ENCODE results near the gene SOBP. TPM values are rescaled to one million over a fixed set of nuclear protein-coding genes. Genes with fewer than 3 reads are reported as not detected.

SOBP gene
- total RNA-seq, 2 experiments from 2014 or later, result 0.05 to 0.17 TPM

DNA sequence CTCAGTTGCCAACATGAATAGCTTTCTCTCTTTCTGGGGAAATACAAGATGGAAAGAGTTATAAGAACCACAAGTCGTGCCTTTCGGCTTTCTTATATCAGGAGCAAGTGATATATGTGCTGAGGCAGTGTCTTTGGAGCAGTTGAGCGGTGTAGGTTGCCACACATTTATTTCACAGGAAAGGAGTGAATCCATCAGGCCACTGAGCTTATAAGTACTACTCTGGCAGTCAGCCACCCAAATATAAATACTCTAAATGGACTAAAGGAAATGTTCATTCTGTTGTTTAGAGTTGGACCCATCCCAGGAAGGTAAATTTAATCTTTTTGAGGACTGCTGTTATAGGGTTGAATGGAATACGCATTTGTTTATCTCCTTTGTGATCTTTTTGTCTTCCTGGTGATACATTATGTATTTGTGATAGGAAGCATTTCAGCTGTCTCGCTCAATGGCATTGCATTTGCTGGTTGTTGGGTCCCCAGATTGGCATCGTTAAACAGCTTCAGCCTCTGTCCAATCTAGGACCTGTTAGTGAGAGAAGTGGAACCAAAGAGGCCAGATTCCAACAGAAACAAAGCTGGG is 139.7 kb downstream of the SOBP start:
- Histone ChIP-seq H3K27me3 (ENCODE audit: control insufficient read depth in 1 of 2, insufficient read depth in 2 of 2, low read length in 2 of 2) (peaks cover 12 to 27% of the 10 kb centered on the region in 2 experiments), H3K36me3 (ENCODE audit: insufficient read depth, low read length) (no peaks in the 10 kb centered on the region), H3K4me3 (ENCODE audit: low read length) (no peak overlapping the region), H3K27ac (ENCODE audit: low read depth in 1 of 2, low read length in 2 of 2) (no peak overlapping the region), H3K9me3 (ENCODE audit: control insufficient read depth in 1 of 2, insufficient read depth in 1 of 2, low read length in 2 of 2) (peaks cover 0 to 10% of the 10 kb centered on the region in 2 experiments), H3K4me1 (ENCODE audit: insufficient read depth, low read length) (peaks cover 7% of the 10 kb centered on the region)
- no peak overlapping the region for H3K4me3 Mint-ChIP-seq
- H3K27ac Mint-ChIP-seq, result no peak overlapping the region
- no peaks in the 10 kb centered on the region for H3K36me3 Mint-ChIP-seq (ENCODE audit: low read depth)
- TF ChIP-seq, protein P1, sequence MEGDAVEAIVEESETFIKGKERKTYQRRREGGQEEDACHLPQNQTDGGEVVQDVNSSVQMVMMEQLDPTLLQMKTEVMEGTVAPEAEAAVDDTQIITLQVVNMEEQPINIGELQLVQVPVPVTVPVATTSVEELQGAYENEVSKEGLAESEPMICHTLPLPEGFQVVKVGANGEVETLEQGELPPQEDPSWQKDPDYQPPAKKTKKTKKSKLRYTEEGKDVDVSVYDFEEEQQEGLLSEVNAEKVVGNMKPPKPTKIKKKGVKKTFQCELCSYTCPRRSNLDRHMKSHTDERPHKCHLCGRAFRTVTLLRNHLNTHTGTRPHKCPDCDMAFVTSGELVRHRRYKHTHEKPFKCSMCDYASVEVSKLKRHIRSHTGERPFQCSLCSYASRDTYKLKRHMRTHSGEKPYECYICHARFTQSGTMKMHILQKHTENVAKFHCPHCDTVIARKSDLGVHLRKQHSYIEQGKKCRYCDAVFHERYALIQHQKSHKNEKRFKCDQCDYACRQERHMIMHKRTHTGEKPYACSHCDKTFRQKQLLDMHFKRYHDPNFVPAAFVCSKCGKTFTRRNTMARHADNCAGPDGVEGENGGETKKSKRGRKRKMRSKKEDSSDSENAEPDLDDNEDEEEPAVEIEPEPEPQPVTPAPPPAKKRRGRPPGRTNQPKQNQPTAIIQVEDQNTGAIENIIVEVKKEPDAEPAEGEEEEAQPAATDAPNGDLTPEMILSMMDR (IDR thresholded peaks at IDR 0.05), result no peak
- CTCF ChIA-PET, result no interaction called here
- ATAC-seq (ENCODE audit: poor library complexity) (no peak), DNase-seq (no peak)
- no peaks in the 10 kb centered on the region for H3K4me1 Mint-ChIP-seq (ENCODE audit: low read depth)
- peaks cover 43% of the 10 kb centered on the region for H3K27me3 Mint-ChIP-seq
- POLR2A ChIA-PET, result no interaction called here
- intact Hi-C loops (cut with DNase I, micrococcal nuclease), result no loop called here
- no peaks in the 10 kb centered on the region for H3K9me3 Mint-ChIP-seq

- TF ChIP-seq, protein P1 (IDR thresholded peaks at IDR 0.05), result no peak
- Mint-ChIP-seq H3K4me3 (no peak overlapping the region), H3K27me3 (peaks cover 47% of the 10 kb centered on the region), H3K27ac (no peak overlapping the region), H3K4me1 (ENCODE audit: low read depth) (no peaks in the 10 kb centered on the region), H3K9me3 (no peaks in the 10 kb centered on the region), H3K36me3 (ENCODE audit: low read depth) (no peaks in the 10 kb centered on the region)
- DNase-seq, result no peak
- intact Hi-C loops (cut with DNase I, micrococcal nuclease), result no loop called here
- no peak for ATAC-seq (ENCODE audit: poor library complexity)
- Histone ChIP-seq H3K27me3 (ENCODE audit: control insufficient read depth in 1 of 2, insufficient read depth in 2 of 2, low read length in 2 of 2) (peaks cover 17 to 33% of the 10 kb centered on the region in 2 experiments), H3K4me3 (ENCODE audit: low read length) (no peak overlapping the region), H3K27ac (ENCODE audit: low read depth in 1 of 2, low read length in 2 of 2) (no peak overlapping the region), H3K9me3 (ENCODE audit: control insufficient read depth in 1 of 2, insufficient read depth in 1 of 2, low read length in 2 of 2) (peaks cover 0 to 15% of the 10 kb centered on the region in 2 experiments), H3K36me3 (ENCODE audit: insufficient read depth, low read length) (no peaks in the 10 kb centered on the region), H3K4me1 (ENCODE audit: insufficient read depth, low read length) (peaks cover 12% of the 10 kb centered on the region)
- ChIA-PET CTCF (no interaction called here), POLR2A (no interaction called here)
These were observed 140.5 kb downstream of the SOBP start for GRCh38 chr6:107630348-107630977.

- peaks cover 0 to 15% of the 10 kb centered on the region in 2 experiments for H3K9me3 ChIP-seq (ENCODE audit: control insufficient read depth in 1 of 2, insufficient read depth in 1 of 2, low read length in 2 of 2)
- Mint-ChIP-seq H3K36me3 (ENCODE audit: low read depth) (no peaks in the 10 kb centered on the region), H3K27me3 (peaks cover 68% of the 10 kb centered on the region), H3K4me1 (ENCODE audit: low read depth) (no peaks in the 10 kb centered on the region), H3K27ac (no peak overlapping the region), H3K9me3 (no peaks in the 10 kb centered on the region), H3K4me3 (peak overlapping the region; percentile 6)
- ATAC-seq (ENCODE audit: poor library complexity) (no peak), DNase-seq (no peak)
- ChIA-PET POLR2A (interaction anchor here (1.2 kb wide), 1 partner anchor 14 kb away, joined by 5 read pairs; no protein-coding TSS in a partner anchor), CTCF (interaction anchor here (1.1 kb wide), 1 partner anchor 13 kb away, joined by 3 read pairs; no protein-coding TSS in a partner anchor)
- TF ChIP-seq, protein P1 (IDR thresholded peaks at IDR 0.05), result no peak
- intact Hi-C loops (cut with DNase I, micrococcal nuclease), result no loop called here
- H3K36me3 ChIP-seq (ENCODE audit: insufficient read depth, low read length), result no peaks in the 10 kb centered on the region
- H3K27me3 ChIP-seq (ENCODE audit: control insufficient read depth in 1 of 2, insufficient read depth in 2 of 2, low read length in 2 of 2), result peaks cover 24 to 40% of the 10 kb centered on the region in 2 experiments
- H3K4me1 ChIP-seq (ENCODE audit: insufficient read depth, low read length), result peaks cover 12% of the 10 kb centered on the region
- H3K4me3 ChIP-seq (ENCODE audit: low read length), result no peak overlapping the region
- no peak overlapping the region for H3K27ac ChIP-seq (ENCODE audit: low read depth in 1 of 2, low read length in 2 of 2)
These were observed 142.6 kb downstream of the SOBP start for GRCh38 chr6:107632381-107633136.
